LNCaP clone FGC (cell line): Measurements from ENCODE around the gene ZNF358.

ENCODE experiments used
- DNase-seq: peaks from one replicate; pipeline ENCODE4 v3.0.0-alpha.2; 2011; ENCODE audit warnings: low read depth
- H3K4me3 ChIP-seq: 2 replicates; pipeline ENCODE4 v1.5.1; 2011; ENCODE audit warnings: mild to moderate bottlenecking, low read depth, low read length, control low read depth
- CTCF ChIP-seq: IDR thresholded peaks from 2 replicates; pipeline ENCODE4 v1.5.1; 2012; ENCODE audit warnings: mild to moderate bottlenecking; ENCODE audit not compliant: control insufficient read depth, insufficient read depth; ENCODE audit errors: extremely low read depth

Gene ZNF358

DNA sequence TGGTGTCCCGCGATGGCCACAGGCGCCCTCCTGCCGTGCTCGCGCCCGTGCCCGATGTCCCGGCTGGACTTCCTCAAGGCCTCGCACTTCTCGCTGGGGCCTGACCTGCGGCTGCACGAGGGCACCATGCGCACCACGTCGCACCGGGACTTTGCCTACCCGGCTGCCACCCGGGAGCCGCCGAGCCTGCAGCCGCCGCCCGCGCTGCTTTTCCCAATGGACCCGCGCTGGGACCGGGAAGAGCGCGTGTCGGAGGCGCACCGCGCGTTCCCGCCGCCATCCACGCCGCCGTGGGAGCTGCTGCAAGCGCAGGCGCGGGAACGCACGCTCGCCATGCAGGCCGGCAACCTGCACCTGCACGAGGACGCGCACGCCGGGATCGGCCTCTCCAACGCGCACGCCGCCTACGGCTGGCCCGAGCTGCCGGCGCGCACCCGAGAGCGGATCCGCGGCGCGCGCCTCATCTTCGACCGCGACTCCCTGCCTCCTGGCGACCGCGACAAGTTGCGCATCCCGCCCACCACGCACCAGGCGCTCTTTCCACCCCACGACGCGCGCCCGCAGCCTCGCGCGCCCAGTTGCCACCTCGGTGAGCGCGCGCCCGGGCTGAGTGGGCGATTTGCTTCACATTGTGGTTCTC is 15.0 kb upstream of the ZNF358 start:
- DNase-seq: peak; percentile 83
- 0 out of 2 replicates have a peak, but pooled peaks have one; percentile 6 for TF ChIP-seq CTCF
- H3K4me3 ChIP-seq: peak overlapping the region; percentile 51

GRCh38 chr19:7502552-7502951 is 13.4 kb upstream of the ZNF358 start:
- no peak for DNase-seq
- TF ChIP-seq CTCF: no peak

DNA sequence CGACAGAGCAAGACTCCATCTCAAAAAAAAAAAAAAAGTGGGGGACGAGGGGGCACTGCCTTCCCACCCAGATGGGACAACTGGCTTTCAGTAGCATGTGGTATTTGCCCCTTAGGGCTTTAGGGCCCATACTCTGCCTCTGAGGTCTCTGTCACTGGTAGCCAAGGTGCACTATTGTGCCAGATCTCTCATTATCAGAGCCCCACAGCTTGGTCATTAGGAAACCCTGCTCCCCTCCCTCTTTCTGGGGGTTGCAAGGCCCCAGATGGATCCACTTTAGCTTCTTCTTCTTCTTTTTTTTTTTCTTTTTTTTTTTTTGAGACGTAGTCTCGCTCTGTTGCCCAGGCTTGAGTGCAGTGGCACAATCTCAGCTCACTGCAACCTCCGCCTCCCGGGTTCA is 11.2 kb upstream of the ZNF358 start:
- H3K4me3 ChIP-seq: no peak overlapping the region
- no peak for DNase-seq
- no peak for TF ChIP-seq CTCF

More at GRCh38 chr19:7502552-7502951, 13.4 kb upstream of the ZNF358 start:
- H3K4me3 ChIP-seq: no peak overlapping the region

DNA sequence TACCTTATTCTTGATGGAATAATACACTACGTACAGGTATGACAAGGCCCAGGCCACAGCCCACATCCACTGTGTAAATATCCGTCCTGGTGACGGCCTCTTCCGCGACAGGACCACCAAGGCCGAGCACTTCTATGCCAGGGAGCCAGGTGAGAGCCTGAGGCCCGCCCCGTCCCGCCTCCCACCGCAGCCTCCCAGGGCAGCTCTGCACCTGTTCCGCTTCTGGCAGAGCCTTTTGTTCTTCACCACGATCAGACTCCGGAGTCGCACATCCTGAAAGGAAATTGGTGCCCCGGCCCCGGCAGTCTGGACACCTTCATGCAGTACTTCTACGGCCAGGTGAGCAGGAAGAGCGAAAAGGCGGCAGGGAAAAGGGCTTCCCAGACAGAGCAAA is 10.6 kb upstream of the ZNF358 start:
- DNase-seq: no peak
- no peak for TF ChIP-seq CTCF
- peak overlapping the region; percentile 54 for H3K4me3 ChIP-seq

DNA sequence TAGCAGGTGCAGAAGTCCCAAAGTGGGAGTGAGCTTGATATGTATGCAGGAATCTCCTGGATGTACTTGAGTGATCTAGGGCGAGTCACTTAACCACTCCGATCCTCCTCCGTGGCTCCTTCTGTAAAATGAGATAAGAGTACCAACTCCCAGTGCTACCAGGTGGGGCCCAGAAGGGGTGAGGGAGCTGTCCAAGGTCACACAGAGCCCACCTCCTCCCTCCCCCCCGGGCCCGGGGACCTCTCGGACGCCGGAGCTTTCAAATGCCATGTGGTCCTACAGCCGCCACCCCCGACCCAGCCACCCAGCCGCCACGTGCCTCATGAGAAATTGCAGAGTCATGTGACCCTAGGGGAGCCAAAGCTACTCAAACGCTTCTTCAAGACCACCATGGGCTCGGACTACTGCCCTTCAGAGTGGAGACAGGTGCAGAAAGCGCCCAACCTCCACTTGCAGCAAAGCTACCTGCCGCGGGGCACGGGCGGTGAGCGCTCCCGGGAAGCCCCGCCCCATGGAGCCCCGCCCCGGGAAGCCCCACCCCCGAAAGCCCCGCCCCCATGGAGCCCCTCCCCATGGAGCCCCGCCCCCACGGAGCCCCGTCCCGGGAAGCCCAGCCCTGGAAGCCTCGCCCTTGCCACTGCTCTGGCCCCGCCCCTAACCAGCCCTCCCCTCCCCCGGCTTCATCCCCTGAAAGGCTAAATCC is 10.1 kb upstream of the ZNF358 start:
- TF ChIP-seq CTCF: no peak
- no peak for DNase-seq
- H3K4me3 ChIP-seq: peak overlapping the region; percentile 54

DNA sequence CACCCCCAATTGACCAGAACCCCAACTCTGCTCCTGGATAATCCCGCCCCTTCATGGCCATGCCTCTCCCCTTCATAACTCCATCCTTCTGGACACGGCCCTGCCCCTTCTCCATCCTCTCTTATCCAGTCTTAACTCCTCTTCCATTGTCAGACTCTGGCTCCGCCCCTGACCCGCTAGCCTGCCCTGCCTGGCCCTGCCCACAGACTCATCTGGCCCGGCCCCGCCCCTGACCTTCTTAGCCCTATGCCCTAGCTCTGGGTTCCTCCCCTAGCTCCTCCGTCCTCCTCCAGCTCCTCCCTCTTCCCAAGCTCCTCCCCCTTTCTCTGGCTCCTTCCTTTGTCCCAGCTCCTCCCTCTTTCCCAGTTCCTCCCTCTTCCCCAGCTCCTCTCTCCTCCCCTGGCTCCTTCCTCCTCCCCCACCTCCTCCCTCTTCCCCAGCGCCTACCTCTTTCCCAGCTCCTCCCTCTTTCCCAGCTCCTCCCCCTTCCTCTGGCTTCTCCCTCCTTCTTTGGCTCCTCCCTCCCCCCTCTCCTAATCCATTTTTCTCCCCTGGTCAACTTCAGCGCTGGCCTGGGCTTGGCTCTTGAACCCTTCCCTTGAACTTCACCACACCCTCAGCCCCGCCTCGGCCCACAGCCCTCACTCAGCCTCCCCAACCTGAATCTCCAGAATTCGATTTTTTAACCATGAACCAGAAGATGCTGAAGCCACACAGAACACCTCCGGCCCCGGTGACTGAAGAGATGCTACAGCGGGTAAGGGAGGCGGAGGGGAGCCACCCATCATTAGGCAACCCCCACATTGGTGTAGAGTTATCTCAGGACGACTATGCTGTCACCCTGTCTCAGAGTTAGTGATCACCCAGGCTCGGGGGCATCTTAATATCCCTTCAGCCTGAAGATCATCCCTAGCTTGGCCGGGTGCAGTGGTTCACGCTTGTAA is 9.2 kb upstream of the ZNF358 start:
- TF ChIP-seq CTCF: no peak
- peak; percentile 97 for DNase-seq
- no peak overlapping the region for H3K4me3 ChIP-seq
